ENCODE measurements around the gene TMEM150A.

DNA sequence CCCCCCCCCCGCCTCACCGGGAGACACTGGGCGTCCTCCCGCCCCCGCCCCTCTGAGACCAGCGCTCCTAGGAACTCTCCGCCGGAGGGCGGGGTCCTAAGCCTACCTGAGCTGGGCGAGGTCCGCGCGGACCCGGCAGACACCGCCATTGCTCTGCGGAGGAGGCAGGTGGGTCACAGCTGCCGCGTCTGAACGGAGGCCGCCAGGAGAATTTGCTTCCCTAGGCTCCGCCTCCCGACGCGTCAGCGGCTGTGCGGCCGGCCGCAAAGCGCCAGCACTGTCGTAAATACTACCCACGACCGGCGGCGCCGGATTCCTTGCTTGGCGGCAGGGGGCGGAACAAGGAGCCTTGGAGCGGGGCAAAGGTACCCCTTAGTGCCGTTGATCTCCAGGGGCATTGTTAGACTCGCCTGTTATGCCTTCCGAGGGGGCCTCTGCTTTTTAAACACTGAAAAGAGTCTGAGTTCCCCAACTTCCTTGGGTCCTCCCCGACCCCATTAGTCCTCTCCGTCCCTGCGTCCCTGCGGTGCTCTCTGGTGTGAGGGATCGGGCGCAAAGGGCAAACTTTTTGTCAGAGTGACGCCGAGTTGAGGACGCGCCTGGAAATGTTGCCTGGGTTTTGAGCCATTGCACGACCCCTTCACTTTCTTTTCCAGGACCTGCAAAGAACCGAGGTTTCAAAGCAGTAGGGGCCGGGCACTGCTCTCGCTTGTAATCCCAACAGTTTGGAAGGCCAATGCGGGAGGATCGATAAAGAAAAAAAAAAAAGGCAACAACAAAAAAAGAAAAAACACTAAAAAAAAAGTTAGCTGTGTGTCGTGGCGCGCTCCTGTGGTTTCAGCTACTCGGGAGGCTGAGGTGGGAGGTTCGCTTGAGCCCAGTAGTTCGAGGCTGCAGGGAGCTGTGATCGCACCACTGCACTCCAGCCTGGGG lies 41.0 kb downstream of the TMEM150A start, which contains the start of gene GGCX:
- TF ChIP-seq, protein P1, sequence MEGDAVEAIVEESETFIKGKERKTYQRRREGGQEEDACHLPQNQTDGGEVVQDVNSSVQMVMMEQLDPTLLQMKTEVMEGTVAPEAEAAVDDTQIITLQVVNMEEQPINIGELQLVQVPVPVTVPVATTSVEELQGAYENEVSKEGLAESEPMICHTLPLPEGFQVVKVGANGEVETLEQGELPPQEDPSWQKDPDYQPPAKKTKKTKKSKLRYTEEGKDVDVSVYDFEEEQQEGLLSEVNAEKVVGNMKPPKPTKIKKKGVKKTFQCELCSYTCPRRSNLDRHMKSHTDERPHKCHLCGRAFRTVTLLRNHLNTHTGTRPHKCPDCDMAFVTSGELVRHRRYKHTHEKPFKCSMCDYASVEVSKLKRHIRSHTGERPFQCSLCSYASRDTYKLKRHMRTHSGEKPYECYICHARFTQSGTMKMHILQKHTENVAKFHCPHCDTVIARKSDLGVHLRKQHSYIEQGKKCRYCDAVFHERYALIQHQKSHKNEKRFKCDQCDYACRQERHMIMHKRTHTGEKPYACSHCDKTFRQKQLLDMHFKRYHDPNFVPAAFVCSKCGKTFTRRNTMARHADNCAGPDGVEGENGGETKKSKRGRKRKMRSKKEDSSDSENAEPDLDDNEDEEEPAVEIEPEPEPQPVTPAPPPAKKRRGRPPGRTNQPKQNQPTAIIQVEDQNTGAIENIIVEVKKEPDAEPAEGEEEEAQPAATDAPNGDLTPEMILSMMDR (conservative IDR thresholded peaks at IDR 0.05; ENCODE audit: low read length) = no peak
- no peak for TF ChIP-seq EZH2phosphoT487 (IDR thresholded peaks at IDR 0.05; ENCODE audit: borderline replicate concordance, low read depth, low read length)

Measured in OCI-LY7 (cell line).